ENCODE data around the gene RPL10A.

The RPL10A gene

GRCh38 chr6:35492974-35493284 is 24.7 kb downstream of the RPL10A start:
- DNase-seq (ENCODE audit: low spot score), result no peak

- no peak for DNase-seq (ENCODE audit: low spot score)
Measured at GRCh38 chr6:35493307-35493983, 25.2 kb downstream of the RPL10A start.

DNA sequence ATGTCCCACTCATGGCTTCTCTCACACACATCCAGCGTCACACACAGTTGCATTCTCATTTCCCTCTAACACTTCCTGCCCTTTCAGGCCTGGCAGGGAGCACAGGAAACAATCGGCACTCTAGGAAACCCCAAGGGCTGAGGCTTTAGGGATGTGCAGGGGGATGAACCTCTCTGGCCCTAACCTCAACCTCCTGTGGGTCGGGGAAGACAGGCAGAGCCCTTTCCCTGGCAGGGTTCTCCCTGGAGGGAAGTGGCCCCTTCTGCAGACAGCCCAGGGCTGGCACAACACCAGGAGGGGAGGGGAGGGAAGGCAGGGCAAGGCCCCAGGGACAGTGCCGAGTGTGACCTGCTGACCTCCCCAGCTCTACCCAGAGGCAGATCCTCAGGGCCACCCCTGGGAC is 26.0 kb downstream of the RPL10A start:
- no peak for DNase-seq (ENCODE audit: low spot score)

DNA sequence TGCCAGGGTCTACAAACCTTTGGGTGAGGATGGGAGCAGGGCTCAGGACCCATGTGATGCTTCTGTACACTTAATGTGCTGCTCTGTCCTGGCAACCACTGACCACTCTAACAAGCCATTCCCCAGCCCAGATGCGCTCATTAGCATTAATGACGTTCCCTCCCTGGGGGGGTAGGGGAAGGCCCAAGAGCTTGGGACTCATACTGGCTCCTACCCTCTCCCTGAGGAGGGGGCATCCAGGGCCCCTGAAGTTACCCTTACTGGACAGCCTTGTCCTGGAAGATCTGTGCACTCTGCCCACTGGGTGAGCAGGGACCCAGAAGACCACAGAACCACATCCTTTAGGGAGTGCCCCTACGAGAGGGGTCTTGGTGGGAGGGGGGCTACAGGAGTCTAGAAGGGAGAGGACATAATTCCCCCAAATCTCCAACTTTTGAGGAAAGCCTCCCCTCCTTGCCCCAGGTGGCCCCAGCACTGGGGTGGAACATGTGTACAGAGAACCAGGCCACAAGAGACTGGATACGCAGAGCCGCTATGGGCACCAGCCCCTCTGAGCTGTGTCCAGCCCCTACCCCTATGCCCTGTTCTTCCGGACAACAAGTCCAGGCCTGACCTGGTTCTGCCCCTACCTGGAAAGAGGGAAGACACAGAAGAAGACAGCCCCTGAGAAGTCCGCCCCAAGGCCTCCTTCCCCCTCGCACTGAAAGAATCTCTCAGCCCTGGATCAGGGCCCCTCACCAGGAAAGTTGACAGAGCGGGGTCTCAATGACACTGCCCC is 27.2 kb downstream of the RPL10A start:
- DNase-seq (ENCODE audit: low spot score), result no peak

GRCh38 chr6:35496036-35496840 is 28.0 kb downstream of the RPL10A start:
- DNase-seq (ENCODE audit: low spot score), result no peak

DNA sequence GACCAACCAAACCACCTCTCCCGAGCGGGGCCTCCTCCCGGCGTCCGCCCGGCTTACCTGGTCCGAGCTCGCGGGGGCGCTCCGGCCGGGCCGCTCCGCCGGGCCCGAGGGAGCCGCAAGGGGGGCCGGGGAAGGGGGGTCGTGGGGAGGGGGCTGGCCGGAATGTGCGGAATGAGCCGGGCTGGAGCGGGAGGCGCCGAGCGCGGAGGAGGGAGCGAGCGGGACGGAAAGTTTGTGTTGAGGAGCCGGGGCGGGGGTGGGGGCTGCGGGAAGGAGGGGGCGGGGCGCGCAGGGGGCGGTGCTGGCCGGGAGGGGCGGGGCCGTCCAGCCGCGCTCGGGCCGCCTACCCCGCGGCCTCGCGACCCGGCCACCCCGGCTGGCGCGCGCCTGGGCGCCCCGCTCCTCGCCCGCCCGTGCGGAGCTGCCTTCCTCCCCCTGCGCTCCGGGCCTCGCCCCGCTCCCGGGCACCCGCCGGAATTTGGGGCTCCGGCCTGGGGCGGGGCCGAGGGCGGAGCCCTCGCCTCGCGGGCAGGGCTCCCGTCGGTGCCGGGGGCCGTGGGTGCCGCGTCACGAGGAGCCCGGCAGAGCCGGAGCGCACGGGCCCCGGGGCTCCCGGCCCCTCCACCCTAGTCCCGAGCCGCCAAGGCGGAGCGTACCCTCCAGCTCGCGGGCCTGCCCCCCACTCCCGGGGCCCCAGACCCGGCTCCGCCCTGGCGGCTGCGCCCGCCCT is 28.8 kb downstream of the RPL10A start, which contains the start of gene TEAD3:
TEAD3 (minus strand) TSS at position 239 of the 730 bp plus-strand sequence.
- DNase-seq (ENCODE audit: low spot score), result peak; percentile 14

GRCh38 chr6:35497571-35498421 is 29.6 kb downstream of the RPL10A start:
- no peak for DNase-seq (ENCODE audit: low spot score)

DNA sequence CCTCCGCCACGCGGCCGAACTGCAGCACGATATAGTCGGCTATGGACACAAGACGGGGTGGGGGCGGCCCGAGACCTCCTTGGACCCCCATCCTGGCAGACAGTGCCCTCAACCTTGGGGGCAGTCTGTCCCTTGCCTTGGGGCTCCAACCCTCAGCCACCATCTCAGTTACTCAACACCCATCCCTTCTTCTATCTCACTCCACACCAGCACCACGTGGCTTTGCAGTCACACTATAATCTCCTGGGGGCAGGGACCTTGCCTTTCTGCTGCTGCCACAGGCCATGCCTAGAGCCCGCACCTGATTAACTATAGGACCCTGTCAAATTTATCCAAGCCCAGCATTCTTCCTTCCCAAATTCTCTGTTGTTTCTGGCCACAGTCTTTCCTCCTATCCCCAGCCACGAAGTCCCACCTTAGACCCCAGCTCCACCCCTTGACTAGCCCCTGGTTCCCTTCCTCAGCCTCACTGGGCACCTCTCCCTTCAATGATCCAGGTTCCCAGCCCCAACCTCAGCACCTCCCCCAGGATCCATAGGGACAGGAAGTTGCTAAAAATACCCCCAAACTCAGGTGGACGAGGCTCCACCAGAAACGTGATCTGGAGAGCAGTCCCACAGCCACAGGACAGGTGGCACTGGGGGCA is 30.3 kb downstream of the RPL10A start:
- no peak for DNase-seq (ENCODE audit: low spot score)

DNA sequence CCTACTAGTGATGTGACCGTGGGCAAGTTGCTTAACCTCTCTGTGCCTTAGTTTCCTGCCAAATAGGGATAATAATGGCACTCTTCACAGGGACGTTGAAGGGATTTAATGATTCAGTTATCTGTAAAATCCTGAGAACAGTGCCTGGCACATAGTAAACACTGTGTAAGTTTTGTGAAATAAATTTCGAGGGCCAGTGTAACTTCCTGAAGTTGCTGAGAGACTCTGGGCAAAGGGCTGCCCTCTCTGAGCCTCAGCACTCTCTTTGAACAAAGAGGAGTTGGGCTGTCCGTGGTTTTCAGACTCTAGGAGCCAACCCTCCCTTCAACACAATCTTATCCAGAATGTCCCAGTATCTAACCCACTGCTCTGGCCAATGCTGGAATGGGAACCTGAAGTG is 31.2 kb downstream of the RPL10A start:
- no peak for DNase-seq (ENCODE audit: low spot score)

DNA sequence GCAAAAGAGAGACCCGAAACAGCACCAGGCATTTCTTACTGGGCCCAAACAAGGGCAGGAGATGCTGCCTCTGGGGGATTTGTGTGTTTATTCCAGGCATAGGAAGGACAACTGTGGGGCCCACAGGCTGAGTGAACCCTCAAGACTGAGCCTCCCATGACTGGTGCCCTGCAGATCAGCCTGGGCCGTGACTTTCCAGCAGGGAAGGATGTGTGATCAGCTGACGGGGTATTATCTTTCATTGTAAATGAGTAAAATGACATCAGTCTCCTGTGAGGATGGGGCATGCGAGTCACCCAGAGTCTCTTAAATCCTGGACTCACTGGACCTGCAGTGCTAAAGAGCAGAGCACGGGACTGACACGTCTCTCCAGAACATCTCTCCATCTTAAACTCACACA is 32.6 kb downstream of the RPL10A start:
- DNase-seq (ENCODE audit: low spot score), result no peak

DNA sequence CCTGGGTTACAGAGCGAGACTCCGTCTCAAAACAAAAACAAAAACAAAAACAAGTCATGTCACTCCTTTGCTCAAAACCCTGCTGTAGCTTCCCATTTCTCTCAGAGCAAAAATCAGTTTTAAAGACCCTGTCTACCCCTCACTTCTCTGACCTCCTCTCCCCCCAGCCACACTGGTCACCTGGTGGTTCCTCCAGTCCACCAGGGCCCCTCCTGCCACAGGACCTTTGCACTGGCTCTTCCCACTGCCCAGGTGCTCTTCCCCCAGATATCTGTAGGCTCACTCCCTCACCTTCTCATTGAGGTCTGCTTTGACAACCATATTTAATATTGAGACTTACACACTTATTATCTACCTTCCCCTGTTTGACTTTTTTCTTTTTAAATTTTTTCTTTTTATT is 33.6 kb downstream of the RPL10A start:
- no peak for DNase-seq (ENCODE audit: low spot score)

- DNase-seq (ENCODE audit: low spot score), result no peak
Measured at GRCh38 chr6:35503534-35503933, 35.3 kb downstream of the RPL10A start.

- no peak for DNase-seq (ENCODE audit: low spot score)
Measured at GRCh38 chr6:35505999-35506412, 37.8 kb downstream of the RPL10A start.

DNA sequence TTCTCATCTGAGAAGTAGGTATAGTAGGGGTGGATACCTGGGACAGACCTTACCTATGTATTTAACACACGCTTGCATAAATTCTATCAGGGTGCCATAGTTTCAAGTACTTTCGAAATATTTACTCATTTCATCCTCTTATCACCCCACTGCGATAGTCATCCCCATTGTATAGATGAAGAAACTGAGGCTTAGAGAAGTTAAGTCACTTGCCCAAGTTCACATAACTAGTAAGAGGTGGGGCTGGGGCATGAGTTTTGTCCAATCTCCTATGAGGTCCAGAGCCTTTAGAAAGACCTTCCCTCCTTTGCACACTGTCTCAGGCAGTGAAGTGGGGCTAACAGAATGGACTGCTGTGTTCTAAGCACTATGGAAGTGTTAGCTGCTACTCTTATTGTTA is 38.3 kb downstream of the RPL10A start:
- DNase-seq (ENCODE audit: low spot score), result no peak

GRCh38 chr6:35507221-35507620 is 39.0 kb downstream of the RPL10A start:
- DNase-seq (ENCODE audit: low spot score), result no peak

DNA sequence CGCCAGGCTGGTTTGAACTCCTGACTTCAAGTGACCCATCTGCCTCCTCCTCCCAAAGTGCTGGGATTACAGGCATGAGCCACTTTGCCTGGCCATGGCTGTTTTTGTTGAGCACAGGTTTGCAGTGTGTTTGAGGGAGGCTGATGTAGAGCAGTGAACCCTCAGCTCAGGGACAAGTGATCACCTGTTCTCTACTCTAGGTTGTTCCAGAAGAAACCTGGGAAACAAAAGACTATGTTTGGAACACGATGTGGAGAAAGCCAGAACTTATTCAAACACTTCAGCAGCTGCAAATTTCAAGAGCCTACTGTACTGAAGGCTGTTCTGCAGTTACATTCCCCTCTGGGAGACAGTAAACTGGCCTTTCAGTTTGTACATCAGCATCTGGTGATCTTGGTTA is 39.8 kb downstream of the RPL10A start:
- DNase-seq (ENCODE audit: low spot score), result no peak

GRCh38 chr6:35508542-35508941 is 40.3 kb downstream of the RPL10A start:
- no peak for DNase-seq (ENCODE audit: low spot score)

DNA sequence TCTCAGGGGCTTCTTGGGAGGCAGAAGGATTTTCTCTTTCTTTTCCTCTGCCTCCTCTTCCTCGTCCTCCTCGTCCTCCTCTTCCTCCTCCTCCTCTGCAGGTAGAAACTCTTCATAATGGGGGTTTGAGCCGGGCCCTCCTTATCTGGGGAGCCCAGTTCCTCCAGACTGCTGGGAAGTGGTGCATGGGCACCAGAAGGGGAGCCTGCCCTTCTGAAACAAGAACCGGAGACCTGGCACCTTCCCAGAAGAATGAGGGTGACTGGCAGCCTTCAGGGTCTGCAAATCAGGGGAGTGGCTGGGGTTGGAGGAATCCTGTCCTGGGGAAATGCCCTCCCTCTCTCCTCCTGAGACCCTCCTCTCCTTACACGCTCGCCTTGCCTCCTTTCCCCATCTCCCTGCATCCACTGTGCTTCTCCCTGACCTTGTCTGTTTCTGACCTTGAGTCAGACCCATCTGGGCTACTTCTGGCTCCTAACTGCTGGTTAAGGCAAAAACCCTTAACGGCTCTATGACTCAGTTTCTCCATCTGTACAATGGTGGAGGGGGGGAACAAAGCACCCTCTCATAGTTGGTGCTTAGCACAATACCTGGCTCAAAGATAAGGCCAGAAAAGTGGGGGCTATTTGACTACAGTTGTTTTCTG is 42.8 kb downstream of the RPL10A start:
- DNase-seq (ENCODE audit: low spot score), result no peak

- DNase-seq (ENCODE audit: low spot score), result no peak
Measured at GRCh38 chr6:35511562-35511941, 43.4 kb downstream of the RPL10A start.

- DNase-seq (ENCODE audit: low spot score), result no peak
Measured at GRCh38 chr6:35512006-35512405, 43.8 kb downstream of the RPL10A start.
